T-helper 2 cell treated with Interferon-gamma antibody and Interleukin-4, amounts not matched to agents 100 ng/mL and 5 ng/mL, for 36 hours (primary cell): ENCODE data around the gene TTYH1. TPM values are rescaled to one million over a fixed set of nuclear protein-coding genes. Genes with fewer than 3 reads are reported as not detected.
"Not testable (repeated sequence)": the region's sequence is repeated elsewhere in the genome, so short reads cannot be mapped to it uniquely, and the experiment has no call there.

ENCODE experiments used
- intact Hi-C: fragments of 100-400 bp; cut with micrococcal nuclease; formaldehyde crosslinking; loops from one replicate; pipeline ENCODE4 v1.15.1; 2023
- total RNA-seq: library from RNA; stranded (reverse); gene quantifications from 2 replicates; pipeline ENCODE4 v1.2.3, GENCODE V29; 2022

Gene TTYH1
- total RNA-seq = 0.80 and 1.1 TPM in 2 replicates

DNA sequence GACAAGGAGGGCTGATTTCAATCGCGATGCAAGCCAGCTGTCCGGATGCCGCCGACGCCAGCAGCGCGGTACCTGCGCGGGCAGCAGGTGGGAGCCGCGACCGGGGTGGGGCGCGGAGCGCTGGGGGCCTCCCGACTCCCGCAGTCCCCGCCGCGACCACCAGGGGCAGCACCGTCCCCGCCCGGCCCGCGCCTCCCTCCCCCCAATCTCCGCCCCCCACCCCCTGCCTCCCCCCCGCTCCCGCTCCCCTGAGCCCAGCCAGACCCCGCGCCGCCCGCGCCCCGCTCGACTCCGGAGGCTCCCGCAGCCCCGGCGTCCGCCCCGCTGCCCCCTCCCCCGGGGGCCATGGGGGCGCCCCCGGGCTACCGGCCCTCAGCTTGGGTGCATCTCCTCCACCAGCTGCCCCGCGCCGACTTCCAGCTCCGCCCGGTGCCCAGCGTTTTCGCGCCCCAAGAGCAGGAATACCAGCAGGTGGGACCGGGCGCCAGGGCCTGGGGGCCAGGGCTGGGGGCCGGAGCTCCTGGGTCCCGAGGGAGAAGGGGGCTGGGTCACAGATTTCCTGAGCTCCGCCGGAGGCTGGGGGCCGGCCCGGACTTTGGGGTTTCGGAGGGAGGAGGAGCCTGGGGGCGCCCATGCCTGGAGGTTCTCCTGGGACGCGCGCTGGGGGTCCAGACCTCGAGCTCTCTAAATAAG is at the start of gene TTYH1:
Gene TTYH1 (plus strand): TSS at position 257 of the 693 bp plus-strand sequence. CDS start 89 bp downstream, at position 346.
- intact Hi-C loops = no loop called here

DNA sequence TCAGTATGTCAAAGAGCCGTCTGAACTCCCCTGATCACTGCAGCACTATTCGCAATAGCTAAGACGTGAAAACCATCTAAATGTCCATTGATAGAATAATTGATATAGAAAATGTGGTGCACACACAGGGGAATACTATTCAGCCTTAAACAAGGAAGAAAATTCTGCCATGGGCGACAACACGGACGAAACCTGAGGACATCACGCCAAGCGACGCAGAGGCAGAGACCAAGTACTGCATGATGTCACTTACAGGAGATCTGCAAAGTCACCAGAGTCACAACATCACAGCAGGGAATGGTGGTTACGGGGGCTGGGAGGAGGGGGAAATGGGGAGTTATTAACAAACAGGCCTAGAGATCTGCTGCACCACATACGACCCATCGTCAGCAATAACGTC is 49.5 kb upstream of the TTYH1 start:
- intact Hi-C loops = loop anchor here (2.0 kb wide), 1 partner anchor 13 kb away; no protein-coding TSS in a partner anchor

DNA sequence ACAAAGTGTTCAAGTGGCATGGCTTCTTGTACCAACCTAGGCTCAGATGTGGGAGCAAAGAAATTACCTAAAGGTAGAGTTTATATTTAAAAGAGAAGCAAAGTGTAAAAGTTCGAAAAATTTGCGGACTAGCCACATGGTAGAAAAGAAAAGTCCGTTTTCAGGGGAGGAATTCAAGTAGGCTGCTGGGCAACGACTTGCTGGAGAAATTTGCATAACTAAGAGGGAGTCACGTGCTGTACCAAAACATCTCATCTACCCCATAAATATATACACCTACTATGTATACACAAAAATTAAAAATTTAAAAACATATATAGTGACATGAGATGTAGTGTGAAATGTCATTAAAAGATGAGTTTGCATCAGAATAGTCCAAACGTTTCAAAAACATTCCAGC is 48.5 kb upstream of the TTYH1 start:
- intact Hi-C loops = no loop called here

DNA sequence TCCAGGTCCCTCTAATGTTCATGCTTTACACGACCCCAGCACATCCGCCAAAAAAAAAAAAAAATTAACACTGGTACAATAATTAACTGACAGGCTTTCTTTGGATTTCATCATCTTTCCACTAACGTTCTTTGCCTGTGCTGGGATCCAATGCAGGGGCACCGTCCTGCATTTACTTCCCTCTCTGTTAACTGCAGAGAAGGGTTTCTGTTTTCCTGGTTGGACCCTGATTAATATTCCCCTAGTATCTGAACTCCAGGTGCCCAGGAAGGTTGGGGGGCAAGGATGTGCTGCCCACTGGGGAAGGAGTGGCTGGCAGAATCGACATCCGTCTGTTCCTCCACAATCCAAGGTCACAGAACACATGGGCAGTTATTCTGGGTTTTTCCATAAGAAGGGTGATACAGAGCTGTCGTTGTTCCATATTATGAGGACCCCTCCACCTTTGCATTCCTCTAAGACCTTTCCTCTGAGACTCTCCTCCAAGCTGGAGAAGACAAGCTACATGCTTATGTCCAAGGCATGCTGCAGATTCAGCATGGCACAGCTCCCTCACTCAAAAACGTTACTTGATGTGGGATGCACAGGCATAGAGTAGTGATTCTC is 46.1 kb upstream of the TTYH1 start:
- intact Hi-C loops = loop anchor here (1.0 kb wide), 1 partner anchor 8 kb away; no protein-coding TSS in a partner anchor

DNA sequence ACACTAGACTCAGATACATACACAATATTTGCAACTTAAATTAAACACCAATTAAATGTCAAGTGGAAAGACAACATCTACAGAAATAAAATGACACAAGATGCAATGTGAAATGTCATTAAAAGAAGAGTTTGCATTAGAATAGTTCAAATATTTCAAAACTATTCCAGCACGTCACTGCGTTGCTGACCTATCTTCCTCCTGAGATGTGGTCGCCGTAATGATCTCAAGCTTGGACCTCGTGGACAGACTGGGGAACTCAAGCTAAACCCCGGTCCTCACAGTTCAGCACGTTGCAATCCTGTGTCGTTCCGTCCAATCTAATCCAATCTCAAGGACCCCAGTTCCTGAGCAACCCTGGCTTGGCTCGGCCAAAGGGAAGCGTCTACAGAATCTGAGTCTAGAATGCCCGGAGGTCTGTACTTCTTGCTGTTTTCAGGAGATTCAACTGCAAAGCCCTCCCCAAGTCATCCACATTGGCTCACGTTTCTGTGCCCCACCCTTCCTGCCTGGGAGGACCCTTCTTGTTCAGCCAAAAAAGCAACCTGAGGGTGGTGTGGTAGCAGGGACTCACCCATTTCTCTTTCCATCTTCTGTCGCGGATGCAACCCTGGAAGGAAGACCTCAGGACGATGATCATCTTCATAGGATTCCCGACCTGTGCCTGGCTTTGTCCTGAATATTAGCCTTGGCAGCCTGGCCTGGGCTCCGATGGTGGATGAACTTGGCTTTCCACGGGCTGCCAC is 45.4 kb upstream of the TTYH1 start:
- intact Hi-C loops = loop anchor here (1.0 kb wide), 1 partner anchor 7 kb away; no protein-coding TSS in a partner anchor

DNA sequence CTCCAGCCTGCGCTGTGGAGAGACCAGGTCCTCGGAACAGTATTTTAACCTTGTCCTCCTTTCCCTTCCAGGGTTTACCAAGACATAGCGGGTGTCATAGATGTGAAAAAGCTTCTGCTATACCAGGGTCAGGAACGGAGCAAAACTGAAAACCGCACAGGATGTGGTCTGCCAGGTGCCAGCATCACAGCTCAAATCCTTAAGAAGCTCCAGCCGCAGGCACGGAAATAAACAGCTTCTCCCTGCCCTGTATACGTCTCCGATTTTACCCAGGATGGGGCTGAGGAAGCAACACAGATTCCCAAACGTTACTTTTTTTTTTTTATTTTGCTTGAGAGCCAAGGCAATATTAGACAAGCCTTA is 44.8 kb upstream of the TTYH1 start:
- intact Hi-C loops = not testable (repeated sequence)

DNA sequence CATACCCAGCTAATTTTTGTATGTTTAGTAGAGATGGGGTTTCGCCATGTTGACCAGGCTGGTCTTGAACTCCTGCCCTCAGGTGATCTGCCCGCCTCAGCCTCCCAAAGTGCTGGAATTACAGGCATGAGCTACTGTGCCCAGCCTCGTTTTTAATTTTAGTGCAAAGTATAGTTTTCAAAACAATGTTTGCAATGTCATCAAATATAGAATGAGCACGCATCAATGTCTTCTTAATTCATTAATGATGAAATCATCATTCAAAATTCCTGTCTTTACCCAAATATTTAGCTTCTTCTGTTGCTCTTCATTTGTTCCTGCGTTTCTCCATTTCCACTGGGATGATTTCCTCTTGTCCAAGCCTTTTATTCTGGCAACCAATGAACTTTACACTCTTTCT is 43.8 kb upstream of the TTYH1 start:
- intact Hi-C loops = not testable (repeated sequence)

DNA sequence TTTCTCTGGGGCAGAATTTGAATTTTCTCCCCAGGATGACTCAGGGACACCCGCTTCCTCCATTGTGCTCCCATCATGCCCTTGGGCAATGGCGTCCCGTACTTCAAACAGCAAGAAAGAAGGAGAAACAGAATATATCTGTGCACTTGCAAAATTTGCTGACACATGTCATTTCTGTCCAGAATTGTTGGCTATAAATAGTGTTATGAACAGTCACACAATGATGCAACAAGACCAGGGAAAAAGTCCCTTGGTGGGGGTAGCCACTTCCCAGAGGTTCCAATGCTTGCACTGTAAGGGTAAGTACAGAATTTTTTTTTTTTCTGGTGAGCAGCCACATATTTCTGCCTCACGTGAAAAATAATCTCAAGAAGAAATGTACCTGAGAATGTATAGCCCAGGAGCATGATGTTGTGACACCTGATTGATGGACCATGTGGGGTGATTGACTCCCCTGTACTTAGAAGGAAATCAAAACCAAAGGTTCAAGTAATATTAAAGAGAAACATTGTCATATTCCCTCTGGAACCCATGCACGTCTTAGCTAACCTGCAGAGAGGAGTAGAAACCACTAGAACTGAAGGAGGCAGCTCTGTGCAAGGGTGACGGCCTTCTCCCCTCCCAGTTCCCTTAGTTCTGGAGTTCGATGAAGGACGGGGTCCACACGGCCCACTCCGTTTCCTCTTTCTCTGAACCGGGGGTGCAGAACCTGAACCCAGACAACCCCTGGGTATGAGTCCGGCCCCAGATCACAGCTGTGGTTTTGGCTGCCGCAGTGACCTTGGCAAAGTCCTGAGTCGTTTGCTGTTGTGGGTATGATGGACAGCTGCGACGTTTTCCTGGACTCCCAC is 41.3 kb upstream of the TTYH1 start:
- intact Hi-C loops = no loop called here

DNA sequence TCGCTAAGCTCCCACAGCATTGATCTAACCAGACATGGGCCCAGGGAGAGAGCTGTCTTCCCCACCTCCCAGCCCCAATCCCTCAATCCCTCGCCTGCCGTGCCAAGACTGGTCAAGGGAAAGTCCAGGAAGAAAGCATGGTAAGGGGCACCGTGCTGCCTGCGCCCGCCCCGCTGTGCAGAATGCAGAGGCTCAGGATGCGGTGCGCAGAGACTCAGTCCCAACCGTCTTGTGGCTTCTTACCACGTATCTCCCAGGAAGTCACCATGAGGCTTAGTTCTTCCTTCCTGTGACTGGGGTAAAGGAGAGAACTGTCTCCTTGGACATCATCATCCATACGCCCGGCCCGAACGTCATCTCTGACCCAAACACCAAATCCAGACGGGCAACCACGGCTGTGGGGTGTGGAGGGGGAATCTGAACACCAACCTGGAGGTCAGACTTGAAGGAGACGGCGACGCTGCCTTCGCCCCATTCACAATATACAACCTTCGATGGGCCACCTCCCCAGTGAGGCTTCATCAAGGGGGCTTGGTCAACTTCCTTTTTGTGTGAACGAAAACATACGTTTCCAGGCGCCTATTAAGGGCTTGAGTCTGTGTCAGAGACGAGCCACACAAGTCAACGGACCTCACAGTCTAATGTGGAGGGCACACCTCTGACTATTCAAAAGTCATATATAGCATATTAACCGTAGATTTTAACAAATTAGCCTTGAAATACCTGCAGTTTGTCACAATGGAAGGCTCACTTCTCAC is 39.9 kb upstream of the TTYH1 start:
- intact Hi-C loops = not testable (repeated sequence)

DNA sequence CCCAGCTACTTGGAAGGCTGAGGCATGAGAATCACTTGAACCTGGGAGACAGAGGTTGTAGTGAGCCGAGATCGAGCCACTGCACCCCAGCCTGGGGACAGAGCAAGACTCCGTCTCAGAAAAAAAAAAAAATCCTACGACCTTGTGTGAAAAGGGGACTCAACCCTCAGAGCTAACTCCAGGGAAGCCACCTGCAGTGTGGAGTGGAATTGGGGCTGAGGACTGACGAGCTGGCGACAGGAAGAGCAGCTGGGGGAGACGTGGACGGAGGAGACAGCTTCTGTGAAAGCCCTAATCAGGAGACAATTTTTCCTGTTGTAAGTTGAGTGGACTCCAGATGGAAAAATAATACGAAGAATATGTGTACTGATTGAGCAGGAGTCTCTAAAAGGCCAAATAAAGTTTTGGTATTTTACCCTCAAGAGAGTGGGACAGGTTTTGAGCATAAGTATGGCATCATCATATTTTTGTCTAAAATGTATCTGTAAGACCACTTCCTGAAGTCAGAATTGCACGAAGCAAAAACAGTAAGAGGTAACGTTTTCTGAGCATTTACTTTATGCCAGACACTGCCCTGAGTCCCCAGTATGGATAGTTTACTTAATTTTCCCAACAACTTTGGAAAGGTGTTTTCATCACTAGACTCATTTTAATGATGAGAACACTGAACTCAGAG is 38.5 kb upstream of the TTYH1 start:
- intact Hi-C loops = loop anchor here (1.0 kb wide), 1 partner anchor 7 kb away; no protein-coding TSS in a partner anchor

DNA sequence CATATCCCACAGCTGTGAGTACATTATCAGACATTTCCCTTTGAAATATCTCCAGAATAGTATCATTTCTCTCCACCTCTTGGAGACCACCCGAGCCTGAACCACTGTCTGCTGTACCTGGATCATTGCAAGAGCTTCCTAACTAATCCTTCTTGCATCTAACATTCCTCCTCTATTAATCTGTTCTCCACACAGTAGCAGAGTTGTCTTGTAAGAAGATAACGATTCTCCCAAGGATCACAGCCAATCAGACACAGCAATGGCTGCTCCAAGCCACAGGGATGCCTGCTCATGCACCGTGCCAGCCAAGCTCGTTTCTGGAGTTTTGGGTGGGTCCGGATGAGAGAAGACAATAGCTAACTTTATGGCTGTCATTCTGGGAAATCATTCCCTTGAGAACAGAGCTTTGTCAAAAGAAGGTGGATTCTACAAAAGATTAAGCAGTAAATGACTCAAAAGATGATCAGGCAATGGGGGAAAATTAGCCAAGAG is 36.0 kb upstream of the TTYH1 start:
- intact Hi-C loops = loop anchor here (2.0 kb wide), 1 partner anchor 14 kb away; the partner anchor contains the start of gene LAIR1

DNA sequence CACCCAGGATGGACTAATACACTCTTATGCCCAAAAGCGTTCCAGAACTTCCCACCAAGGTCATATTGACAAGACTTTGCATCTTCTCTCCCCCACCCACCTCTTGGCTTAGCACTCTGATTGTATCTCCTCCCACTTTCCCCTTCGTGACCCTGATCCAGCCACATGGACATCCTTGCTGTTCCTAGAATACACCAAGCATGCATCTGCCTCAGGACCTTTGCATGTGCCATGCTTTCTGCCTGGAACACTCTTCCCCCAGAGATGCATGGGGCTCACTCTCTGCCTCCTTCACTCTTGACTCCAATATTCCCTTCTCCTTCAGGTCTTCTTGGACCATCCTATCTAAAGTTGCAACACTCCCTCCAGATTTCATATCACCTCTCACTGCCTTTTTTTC is 34.4 kb upstream of the TTYH1 start:
- intact Hi-C loops = no loop called here

DNA sequence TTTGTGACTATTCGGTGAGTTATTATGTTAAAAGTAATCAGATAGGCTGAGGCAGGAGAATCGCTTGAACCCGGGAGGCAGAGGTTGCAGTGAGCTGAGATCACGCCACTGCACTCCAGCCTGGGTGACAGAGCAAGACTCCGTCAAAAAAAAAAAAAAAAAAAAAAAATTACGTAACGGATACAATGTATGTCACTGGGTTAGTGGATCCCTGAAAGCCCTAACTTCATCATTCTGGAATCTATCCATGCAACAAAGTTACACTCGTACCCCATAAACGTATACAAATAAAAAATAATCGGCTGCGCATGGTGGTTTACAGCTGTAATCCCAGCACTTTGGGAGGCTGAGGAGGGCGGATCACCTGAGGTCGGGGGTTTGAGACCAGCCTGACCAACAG is 33.2 kb upstream of the TTYH1 start:
- intact Hi-C loops = not testable (repeated sequence)

DNA sequence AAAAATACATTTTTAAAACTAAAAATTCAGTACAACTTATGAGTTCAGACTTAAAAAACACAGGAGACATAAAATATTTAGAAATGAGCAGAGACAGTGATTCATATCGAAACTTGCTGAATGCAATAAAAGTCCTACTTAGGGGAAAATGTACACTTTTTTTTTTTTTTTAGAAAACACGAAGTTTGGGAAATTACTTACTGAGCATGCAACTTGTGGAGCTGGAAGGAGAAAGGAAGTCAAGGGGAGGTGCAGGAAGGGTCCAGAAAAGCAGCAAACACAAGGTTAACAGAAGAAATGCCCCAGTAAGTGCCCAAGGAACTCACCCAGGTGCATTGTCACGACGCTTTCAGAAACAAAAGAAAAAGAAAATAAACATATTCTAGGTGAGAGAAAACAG is 31.9 kb upstream of the TTYH1 start:
- intact Hi-C loops = no loop called here

DNA sequence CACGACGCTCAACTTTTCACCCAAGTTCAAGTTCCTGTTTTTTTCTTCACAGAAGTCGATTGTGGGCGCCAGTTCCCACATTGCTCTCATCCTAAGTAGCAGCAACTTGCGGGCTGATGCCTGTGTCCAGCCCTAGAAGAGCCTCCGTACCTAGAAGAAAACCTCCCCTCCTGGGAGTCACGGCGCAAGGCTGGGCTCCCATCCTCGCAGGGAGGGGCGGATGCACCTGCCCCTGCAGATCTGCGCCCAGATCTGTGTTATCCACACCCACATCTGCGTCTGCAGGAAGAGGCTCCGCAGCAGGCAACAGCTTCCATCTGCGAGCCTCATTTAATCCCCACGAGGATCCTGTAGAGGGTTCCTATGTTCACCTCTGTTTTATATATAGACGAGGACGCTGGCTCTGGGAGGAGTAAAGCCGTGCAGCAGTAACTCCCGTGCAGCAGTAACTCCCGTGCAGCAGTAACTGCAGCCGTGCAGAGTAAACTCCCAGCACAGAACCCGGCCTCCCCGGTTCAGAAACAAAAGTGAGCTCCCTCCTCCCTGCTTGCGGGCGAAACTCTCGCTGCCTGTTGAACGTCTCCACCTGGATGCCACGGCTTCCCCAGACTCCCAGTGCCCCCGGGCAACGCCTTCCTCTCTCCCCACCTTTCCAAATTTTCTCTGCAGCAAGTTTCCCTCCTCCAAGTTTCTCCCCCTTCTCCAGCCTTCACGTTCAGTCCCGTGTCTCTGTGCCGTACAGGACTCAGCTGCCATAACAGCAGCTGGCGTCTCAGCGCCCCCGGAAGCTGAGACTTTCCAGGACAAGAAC is 27.1 kb upstream of the TTYH1 start:
- intact Hi-C loops = loop anchor here (2.0 to 5.0 kb wide), 2 partner anchors 25 to 36 kb away; no protein-coding TSS in a partner anchor

DNA sequence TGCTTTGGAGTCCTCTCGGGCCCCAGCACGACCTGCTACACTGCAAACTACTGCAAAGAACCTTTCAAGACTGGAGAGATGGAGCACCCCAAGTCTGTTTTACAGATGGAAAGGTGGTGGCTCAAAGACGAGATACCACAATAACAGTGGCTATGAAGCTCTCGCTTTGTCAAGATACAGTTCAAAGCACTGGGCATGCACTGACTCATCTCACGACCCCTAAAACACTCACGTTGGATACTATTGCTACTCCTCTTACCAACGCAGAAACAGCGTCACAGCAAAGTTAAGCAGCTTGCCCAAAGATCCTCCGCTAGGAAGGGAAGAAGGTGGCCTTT is 26.5 kb upstream of the TTYH1 start:
- intact Hi-C loops = loop anchor here (2.0 to 5.0 kb wide), 2 partner anchors 26 to 36 kb away; no protein-coding TSS in a partner anchor

DNA sequence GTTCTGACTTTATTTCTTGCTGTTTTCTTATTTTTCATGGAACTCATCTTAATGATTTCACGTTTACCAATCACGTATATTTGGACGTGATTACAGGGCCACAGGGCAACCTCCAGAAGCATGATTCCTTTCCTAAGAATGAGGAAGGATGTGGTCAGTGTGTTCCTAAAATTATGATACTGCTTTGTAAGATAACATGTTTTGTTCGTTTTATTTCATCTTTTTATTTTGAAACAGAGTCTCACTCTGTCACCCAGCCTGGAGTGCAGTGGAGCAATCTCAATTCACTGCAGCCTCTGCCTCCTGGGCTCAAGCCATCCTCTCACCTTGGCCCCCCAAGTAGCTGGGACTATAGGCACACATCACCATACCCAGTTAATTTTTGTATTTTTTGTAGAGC is 25.7 kb upstream of the TTYH1 start:
- intact Hi-C loops = loop anchor here (2.0 to 5.0 kb wide), 2 partner anchors 27 to 37 kb away; no protein-coding TSS in a partner anchor

DNA sequence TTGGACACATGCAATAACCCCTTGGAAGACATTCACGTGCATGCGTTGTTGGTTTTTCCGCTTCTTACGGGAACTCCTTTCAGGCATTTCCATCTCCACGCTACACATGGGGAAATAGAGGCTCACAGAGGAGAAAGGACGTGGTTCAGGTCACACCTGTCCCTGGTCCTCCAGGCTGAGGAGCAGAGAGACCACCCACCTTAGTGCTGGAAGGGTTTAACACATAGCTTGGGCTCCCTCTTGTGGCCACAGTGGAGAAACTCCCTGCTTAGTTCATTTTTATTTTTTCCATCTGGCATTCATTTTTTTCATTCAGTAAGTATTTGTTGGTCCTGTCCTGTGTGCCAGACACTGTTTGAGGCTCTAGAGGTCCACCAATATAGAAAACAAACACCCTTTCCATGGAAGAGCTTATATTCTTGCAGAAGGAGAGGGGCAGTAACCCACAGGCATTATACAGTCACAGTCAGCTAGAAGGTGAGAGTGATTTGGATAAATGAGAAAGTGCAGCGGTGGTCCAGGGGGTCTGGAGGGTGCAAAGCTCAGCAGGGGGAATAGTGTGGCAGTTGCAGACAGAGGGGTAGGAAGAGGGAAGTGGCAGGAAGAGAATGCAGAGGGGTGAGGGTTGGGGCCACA is 24.2 kb upstream of the TTYH1 start:
- intact Hi-C loops = loop anchor here (1.0 kb wide), 1 partner anchor 66 kb away; no protein-coding TSS in a partner anchor
